ENCODE results near the gene SMIM33.
"Not testable (repeated sequence)": the region's sequence is repeated elsewhere in the genome, so short reads cannot be mapped to it uniquely, and the experiment has no call there.

The SMIM33 gene

DNA sequence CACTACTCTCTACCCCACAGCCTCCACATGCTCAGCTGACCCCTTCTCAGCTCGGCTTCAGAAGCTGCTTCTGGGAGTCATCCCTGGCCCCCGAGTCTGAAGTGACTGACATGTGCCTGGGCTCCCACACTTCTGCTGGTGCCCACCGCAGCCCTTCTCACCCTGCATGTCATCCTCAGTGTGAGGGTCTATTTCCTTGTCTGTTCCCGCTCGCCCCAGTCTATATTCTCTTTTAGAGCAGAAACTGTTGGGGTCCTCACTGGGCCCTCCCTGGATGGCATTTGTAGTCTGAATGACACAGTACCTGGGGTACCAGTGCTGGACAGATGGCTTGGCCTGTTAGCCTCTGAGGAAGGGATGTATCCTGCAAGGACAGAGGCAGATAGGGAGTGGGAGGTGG is 13.6 kb upstream of the SMIM33 start:
- DNase-seq (ENCODE audit: low read depth in 3 of 3): no peak

DNA sequence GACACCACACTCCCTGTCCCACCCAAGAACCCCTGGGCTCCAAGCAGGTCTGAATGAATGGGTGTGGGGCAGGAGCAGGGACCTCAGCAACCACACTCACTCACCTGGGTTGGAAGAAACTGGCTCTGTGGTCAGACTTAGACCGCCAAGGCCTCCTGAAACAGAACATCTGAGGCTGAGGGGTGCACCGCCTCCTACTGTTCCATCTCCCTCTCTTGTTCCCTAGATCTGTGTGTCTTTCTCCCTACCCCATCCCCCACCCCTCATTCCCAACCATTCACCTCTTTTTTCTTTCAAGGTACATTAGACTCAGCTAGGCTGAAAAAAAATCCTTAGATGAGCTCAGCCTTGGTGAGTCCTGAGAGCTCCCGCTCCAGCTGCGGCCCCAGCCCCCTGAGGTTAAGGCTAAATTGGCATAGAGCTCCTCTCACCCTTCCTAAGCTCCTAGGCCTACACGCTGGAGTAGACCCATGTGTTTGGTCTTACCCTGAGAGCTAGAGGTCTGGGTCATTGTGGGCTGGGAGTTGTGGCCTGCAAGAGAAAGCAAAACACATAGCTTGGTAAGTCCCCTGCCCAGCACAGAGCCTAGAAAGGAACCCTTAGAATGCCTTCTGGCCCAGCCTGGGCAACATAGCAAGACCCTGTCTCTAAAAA is 13.0 kb upstream of the SMIM33 start:
- DNase-seq (ENCODE audit: low read depth in 3 of 3): no peak

DNA sequence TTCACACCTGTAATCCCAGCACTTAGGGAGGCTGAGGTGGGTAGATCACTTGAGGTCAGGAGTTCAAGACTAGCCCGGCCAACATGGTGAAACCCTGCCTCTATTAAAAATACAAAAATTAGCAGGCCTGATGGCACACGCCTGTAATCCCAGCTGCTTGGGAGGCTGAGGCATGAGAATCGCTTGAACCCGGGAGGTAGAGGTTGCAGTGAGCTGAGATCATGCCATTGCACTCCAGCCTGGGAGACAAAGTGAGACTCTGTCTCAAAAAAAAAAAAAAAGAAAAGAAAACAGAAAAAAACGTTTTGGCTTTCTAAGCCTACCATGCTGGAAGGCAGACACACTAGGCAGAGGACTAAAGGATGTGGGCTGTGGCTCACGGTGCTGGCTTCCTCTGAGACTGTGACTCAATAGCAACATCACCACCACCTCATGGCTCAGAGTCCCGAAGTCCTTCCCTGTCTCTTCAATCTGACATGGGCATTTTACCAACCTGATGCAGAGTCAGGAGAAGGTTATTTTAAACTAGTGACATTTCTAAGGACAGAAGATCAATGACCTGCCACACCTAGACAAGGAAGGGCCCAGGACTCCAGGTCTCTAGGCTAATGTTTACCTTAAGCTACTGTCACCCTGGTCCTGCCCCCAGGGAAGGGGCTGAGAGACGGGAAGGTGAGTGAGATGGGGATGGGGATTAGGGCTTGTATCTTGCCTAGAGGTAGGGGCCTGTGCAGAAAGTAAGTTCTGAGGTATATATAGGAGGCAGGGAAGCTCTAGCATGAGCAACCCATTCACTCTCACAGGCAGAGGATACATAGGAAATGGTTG is 12.0 kb upstream of the SMIM33 start:
- DNase-seq (ENCODE audit: low read depth in 3 of 3): peak; percentile 62 to 77 (median 69)

DNA sequence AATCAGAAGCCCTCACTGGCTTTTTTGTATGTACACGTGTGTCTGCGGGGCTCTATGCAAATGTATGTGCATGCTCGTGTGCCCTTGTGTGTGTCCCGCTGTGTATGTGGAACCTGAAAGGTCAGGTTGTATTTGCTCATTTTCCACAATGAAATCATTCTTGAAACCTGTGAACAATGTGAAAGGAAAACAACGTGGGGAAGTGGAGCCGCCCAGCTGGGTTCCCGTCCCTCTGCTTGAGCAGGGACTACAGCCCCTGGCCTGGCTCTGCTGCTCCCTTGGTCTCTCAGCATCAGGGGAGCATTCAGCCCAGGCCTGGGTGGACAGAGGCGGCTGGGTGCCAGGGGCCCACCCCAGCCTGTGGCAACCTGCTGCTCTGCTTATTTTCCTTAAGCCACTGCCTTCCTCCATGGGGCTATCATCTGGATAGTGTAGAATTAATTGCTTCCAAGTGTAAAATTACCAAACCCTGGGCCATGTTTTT is 11.3 kb upstream of the SMIM33 start:
- DNase-seq (ENCODE audit: low read depth in 3 of 3): no peak

DNA sequence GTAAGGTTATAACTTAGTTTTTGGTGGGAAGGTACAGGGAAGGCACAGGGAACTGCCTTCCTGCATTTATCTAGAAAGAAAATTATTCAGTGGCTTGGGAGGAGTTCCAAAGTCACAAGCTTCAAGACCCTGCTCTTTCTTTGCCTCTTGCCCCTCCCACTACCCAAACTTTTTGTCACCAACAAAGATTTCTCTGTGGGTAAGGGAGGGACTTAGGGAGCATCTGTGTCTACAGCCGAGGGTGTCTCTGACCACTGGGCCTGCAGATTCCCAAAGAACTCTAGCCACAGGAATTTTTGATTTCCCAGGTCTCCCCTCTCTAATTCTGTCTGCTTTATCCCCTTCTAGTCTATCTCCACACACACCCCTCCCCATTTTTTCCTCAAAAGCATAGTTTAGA is 10.3 kb upstream of the SMIM33 start:
- DNase-seq (ENCODE audit: low read depth in 3 of 3): no peak

DNA sequence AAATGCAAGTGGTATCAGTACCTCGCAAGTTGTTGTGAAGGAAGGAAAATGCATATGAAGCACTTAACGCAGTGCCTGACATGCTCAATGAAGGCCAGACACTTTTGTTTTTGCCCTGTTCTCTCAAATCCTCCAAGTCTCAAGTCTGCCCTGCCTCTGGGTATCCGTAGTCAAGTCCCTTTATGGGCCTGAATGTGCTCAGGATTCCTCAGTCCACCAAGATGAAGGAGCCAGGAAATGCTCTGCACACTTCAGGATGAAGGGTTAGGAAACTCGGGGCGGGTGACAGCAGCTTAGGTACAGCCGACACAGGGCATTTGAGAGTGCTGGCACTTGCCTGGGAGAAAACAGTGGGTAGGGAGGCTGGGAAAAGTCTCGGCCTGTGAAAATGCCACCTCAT is 9.6 kb upstream of the SMIM33 start:
- DNase-seq (ENCODE audit: low read depth in 3 of 3): no peak

DNA sequence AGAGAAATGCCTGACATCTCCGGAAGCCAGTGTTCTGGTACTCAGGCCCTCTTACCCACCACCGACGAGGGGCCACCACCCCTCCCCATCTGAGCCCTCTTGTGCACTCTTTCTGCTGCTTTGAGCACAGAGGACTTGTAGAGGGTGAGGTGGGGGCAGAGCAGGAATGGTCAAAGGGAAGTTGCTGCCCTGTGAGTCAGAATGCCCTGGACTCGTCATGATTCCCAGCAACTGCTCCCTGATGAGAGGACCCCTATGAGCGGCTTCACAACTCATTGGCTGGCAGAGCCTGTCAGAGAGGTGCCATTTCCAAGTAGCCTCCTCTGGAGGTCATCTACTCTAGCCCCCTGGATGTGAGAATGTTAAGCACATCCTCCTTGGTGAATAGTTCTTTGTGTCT is 9.1 kb upstream of the SMIM33 start:
- no peak for DNase-seq (ENCODE audit: low read depth in 3 of 3)

DNA sequence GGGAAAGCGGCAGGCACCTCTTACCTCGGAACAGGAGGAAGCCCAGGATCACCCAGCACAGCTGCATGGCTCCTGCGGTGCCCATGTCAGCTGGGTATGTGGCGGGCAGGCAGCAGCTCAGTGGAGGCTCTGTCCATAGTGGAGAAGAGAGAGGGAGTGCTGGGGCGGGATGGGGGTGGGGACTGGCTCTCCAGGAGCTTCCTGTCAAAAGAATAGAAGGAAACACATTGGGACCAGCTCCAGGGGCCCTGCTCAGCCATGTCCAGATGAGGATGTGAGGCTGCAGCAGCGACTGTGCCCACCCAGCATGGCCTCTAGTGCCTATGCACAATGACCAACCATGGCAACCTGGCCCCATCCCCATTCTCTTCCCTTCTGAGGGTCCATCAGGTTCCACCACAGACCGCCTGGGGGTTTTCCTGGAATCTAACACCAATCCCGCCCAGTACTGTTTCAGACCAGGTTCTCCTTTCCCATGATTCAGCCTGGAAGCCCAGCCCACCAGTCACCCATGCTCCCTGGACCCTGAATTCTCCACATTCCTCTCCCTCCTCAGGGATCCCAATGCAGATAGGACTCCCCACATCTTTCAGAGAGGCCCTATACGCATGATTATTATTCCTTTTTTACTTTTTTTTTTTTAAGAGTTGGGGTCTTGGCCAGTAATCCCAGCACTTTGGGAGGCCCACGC is 8.1 kb upstream of the SMIM33 start, which contains the start of gene ECSCR:
TSS of gene ECSCR (minus strand) at position 158 of the 691 bp plus-strand sequence. CDS start at position 85, 73 bp downstream.
- DNase-seq (ENCODE audit: low read depth in 3 of 3): no peak

DNA sequence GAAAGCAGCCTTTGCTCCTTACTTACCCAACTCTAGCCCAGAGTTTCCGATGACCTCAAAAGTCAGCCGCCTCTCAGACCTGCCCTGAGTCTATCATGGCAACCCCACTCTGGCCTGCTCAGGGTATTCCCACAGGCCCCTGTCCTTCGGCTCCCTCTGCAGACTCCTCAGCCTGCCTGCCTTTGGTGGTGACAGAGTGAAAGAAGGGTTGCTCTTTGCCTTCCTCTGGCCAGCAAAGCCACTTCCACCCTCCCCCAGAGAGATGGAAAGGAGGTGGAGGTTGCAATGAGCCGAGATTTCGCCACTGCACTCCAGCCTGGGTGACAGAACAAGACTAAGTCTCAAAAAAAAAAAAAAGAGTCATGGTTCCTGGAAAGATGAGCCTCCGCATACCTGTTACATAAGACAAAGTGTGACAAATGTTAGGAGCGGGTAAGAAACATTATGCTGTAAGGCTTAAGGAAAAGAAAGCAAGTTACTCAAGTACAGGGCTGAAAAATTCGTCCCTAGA is 2.3 kb upstream of the SMIM33 start:
- no peak for DNase-seq (ENCODE audit: low read depth in 3 of 3)

DNA sequence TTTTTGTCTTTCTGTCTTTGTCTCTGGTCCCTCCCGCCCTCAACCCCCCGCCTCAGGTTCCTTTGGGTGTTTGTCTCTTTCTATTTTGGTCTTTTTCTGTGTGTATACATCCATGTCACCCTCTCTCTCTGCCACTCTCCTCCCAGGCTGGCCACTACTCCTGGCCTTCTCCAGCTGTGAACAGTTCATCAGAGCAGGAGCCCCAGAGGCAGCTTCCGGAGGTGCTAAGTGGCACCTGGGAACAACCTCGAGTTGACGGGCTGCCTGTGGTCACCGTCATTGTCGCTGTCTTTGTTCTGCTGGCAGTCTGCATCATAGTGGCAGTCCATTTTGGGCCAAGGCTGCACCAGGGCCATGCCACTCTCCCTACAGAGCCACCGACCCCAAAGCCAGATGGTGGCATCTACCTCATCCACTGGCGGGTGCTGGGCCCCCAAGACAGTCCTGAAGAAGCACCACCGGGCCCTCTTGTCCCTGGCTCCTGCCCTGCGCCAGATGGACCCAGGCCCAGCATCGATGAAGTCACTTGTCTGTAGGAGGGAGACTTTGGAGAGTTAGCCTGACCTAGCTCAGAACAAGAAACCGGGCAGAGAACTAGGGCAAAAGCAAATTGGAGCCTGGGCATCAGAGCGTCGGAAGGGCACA is 1.7 kb downstream of the SMIM33 start:
- DNase-seq (ENCODE audit: low read depth in 3 of 3): no peak

DNA sequence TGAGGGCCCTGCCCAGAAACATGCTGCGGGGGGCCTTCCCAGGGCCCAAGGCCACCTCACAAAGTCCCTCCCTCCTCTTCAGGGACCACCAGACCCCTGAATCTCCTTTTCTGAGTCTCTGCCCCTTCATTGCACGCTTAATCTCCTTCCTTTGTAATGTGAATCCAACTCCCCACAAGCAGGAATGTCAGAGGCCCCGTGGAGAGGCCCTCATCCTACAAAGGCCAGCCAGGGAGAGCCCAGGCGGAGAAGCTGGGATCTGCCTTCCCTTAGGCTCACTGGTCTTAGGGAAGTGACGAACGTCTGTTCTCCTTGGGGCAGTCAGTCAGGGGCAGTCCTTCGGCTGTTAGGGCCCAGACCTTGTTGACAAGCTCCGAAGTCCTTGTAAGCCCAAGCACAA is 2.3 kb downstream of the SMIM33 start:
- no peak for DNase-seq (ENCODE audit: low read depth in 3 of 3)

DNA sequence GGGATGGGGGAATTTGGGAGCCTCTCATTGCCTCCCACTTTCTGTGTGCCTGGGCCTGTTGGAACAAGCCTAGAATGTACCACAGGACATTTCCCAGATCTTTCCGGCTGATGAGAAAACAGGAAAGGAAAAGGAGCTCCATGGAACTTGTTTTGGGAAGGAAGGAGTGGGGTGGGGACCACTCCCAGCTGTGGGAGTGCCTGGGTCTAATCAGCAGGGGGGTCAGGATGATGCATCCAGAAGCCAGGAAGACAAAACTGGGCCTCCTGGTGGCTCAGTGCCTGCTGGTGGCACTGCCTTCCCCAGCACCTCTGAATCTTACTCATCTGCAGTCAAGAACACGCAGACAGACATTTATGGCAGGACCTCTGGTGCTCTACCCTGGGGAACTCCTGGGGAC is 2.8 kb downstream of the SMIM33 start:
- no peak for DNase-seq (ENCODE audit: low read depth in 3 of 3)

DNA sequence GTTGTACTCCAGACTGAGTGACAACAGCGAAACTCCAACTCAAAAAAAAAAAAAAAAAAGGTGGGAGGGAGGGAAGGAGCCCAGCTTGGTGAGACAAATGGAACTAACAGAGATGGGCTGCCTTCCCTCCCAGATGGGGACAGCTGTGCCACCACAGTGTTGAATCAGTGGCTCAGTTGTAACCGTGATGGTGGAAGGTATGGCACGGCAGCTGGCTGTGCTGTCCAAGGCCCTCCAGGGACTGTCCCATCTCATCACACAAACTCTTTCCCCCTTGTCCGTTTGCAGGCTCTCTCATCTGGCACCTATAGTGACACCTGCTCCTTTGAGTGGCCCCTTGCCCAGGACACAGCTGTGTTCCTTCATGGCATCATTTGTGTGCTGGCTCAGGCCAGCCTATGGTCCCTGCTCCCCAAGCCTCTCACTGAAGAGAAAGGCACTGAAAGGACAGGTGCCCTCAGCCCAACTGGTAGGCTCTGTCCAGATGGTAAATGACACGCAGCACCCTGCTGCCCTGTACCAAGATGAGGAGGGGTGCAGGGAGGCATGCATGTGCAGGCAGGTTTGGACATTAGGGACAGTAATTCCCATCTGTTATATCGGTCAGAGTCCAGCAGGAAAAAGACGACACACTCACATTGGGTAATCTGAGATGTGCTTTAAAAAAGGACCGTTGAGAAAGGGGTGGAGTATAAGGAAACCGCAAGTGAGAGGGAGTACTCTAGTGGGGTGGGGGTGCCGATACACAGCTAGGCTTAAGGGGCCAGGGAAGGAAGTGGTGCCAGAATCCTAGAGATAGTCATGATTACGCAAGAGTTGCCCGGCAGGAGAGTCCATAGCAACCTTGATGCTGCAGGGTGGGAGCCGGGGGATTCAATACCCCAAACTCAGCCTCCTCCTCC is 4.3 kb downstream of the SMIM33 start:
- no peak for DNase-seq (ENCODE audit: low read depth in 3 of 3)

DNA sequence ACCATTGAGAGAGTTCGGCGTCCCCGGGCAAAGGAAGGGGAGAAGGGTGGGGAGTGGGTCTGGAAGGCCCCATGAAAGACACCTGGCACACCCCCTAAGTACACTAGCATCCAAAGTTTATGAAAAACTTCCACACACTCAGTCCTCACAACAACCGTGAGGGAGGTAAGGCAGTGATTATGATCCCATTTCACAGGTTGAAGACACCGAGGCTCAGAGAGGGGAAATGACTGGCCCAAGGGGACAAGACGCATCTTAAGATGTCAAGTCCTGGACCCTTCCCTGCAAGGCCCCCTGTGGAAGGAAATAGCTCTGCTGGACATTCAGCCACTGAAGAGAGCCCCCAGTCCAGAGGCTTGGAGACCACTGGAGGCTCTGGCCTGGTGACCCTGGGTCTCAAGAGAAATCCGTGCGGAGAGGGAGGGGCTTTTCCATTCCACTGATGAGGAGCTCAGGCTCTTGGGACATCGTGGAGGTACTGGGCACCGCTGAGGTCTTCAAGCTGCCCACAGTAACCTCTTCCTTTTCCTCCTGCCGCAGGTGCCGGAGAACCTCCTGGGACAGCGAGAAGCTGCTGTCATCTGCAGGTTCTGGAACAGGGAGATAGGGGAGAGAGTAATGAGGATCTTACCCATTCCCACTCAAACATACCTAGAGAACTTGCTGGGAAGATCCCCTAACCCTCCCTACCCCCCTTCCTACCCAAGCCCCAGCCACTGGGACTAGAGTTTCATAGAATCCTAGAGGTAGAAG is 5.2 kb downstream of the SMIM33 start:
- no peak for DNase-seq (ENCODE audit: low read depth in 3 of 3)

DNA sequence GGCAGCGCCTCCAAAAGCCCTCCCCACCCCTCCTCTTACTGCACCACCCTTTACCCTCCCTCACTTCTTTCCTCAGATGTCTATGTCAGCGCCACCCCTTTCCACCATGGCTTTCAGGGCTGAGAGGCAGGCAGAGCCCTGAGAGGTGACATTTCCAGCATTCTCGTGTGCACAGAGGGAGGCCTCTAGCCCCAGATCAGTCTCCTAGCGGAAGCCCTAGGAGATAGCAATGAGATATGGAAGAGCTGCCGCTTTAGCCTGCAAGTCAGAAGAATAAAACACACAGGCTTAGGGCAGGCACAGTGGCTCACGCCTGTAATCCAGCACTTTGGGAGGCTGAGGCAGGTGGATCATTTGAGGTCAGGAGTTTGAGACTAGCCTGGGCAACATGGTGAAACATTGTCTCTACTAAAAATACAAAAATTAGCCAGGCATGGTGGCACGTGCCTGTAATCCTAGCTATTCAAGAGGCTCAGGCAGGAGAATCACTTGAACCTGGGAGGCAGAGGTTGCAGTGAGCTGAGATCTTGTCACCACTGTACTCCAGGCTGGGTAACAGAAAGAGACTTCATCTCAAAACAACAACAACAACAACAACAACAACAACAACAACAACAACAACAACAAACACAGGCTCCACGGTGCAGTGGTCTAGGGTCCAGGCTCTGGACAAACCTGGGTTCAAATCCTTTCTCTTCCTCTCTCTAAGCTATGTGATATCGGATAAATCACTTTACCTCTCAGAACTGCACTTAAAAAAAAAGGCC is 8.0 kb downstream of the SMIM33 start:
- DNase-seq (ENCODE audit: low read depth in 3 of 3): not testable (repeated sequence)

DNA sequence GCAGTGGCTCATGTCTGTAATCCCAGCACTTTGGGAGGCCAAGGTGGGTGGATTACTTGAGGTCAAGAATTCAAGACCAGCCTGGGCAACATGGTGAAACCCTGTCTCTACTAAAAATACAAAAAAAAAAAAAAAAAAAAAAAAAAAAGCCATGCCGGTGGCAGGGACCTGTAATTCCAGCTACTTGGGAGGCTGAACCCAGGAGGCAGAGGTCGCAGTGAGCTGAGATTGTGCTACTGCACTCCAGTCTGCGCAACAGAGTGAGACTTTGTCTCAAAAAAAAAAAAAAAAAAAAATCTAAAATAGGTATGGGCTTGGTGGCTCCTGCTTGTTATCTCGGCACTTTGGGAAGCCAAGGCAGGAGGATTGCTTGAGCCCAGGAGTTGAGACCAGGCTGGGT is 8.9 kb downstream of the SMIM33 start:
- not testable (repeated sequence) for DNase-seq (ENCODE audit: low read depth in 3 of 3)

DNA sequence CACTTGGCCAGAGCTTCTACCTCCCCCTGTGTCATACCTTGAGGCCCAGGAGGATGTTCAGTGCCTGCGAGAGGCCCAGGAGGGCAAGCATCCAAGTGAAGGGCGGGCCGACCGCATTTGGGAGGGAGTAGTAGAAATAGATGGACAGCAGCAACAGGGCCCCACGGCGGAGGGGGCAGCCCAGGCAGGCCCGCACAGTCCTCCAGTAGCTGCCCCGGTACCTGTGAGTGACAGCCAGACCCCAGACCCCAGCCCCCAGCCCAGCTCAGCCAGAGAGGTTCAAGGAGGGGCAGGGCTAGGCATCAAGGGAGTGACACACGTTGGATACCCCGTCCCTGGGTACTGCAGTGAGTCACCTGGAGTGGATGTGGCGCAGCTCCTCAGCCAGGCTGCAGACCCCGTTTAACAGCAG is 10.3 kb downstream of the SMIM33 start:
- no peak for DNase-seq (ENCODE audit: low read depth in 3 of 3)

DNA sequence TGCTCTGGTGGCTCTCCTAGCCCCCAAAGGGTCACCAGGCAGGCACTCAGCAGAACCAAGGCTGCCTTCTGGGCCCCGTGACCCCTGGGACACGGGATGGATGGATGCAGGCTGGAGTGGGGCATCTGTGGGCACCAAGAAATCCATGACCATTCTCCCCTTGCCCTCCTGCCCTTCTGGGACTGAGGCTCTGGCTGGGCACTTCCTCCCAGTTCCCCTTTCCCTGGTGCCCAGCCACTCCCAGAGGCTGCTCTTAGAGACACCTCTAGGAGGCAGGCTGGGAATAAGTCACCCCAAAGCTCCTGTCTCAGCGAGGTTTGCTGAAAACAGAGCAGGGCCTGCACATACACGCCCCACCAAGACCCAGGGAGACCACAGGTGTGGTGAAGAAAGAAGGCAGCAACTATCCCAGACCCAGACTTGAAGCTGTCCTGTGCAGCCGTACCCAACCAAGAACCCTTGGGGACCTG is 10.8 kb downstream of the SMIM33 start:
- no peak for DNase-seq (ENCODE audit: low read depth in 3 of 3)
